ENCODE results near the gene GABRE. TPM values are rescaled to one million over a fixed set of nuclear protein-coding genes. Genes with fewer than 3 reads are reported as not detected.

GABRE gene
- 15.2 and 20.7 TPM in 2 replicates for total RNA-seq

GRCh38 chrX:151974336-151975227, at the start of gene GABRE:
TSS of gene GABRE (minus strand) at chrX:151974676. CDS start at chrX:151974625, 51 bp downstream.

GRCh38 chrX:151912780-151913179, 61.7 kb downstream of the GABRE start, which contains the start of gene MAGEA4:
TSS of gene MAGEA4 (plus strand) at chrX:151912889. CDS start at chrX:151923665, 10,776 bp downstream.

Other genes starting within 250 kb of the GABRE start
- gene CNGA2, start 239.9 kb downstream of the GABRE start, total RNA-seq, result not detected in 2 replicates
- not detected in 2 replicates for gene MAGEA4, start 61.8 kb downstream of the GABRE start, total RNA-seq
- not detected in 2 replicates for gene MAGEA10, start 163.9 kb upstream of the GABRE start, total RNA-seq